GM21786 (cell line): ENCODE results near the gene TRPM6.
A peak's percentile ranks its signal among the peaks of the same experiment; 100 is the strongest.

ENCODE experiments used
- ATAC-seq: cut with Tn5 transposase; IDR thresholded peaks from one replicate; pipeline ENCODE4 v1.9.1; 2021; ENCODE audit not compliant: unreplicated experiment

The TRPM6 gene

DNA sequence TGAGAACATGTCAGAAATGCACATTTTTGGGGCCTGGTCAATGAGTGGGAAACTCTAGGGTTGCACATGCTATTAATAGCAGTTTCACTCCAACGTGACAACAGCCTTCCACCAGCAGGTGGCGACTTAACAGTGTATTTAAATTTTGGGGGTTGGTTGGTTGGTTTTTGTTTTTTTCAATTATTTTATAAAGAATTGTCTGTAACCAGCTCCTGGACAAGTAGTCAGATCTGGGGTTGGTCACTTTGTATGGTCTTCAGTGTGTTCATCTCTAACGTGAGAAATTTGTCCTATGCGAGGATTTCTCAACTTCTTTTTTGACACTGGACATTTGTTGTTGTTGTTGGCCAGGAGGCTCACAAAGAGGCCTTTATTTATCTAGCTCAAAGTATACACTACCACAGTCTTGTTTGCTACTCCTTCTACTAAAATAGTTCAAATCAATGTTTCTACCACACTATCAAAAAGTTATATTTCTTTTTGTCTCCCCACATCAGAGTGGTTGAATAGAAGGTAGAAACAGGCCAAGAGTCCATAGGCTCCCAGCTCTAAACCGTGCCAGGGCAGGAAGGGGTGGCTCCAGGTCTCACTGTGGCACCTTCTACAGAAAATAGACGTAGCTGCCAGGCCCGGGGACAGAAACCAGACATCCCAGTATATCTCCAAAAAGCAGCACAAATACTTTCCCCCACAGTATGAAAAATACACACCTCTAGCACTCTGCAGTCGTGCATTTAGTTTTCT, 110.4 kb downstream of the TRPM6 start:
- ATAC-seq, result peak; percentile 54

GRCh38 chr9:74775396-74775795, 112.3 kb downstream of the TRPM6 start:
- ATAC-seq, result no peak

- peak; percentile 43 for ATAC-seq
These were observed 113.7 kb downstream of the TRPM6 start for GRCh38 chr9:74773886-74774479.

- no peak for ATAC-seq
These were observed 115.6 kb downstream of the TRPM6 start for GRCh38 chr9:74772121-74772520.

DNA sequence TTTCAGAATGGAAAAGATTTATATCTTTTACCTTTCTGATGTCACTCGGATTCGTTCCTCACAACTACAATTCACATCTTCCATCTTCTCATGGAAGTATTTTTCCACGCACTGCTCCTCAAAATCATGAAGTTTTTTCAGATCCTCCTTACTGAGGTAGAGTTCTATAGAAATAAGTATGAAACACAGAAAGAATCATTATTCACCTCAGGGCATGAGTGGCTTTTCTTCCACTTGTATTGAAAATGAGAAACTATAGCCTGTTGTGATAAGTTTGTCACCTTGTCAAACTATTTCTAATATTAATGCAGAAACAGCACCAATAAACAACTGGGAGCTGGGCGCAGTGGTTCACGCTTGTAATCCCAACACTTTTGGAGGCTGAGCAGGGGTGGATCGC, 116.0 kb downstream of the TRPM6 start:
- ATAC-seq, result no peak

- ATAC-seq, result no peak
These were observed 116.5 kb downstream of the TRPM6 start for GRCh38 chr9:74771262-74771585.

- peak; percentile 59 for ATAC-seq
These were observed 117.0 kb downstream of the TRPM6 start for GRCh38 chr9:74770508-74771261.

GRCh38 chr9:74765481-74765971, 122.2 kb downstream of the TRPM6 start:
- no peak for ATAC-seq

DNA sequence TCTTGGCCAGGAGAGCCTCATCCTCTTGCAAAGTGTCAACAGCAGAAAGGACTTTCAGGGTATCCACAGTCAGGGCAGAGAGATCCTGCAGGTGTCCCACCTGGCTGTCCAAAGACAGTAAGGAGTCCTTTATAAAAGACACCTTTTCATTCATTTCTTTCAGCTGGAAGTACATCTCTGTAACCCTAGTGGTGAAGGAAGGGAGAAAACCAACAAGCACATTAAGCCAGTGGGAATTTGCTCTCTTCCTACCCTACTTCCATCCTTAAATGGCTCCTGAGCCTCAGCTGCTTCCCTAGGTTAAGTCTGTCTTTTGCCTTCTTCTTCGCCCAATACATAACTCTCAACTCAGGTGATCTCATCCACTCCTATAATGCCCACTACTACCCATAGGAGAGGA, 124.8 kb downstream of the TRPM6 start:
- no peak for ATAC-seq

- ATAC-seq, result no peak
These were observed 127.6 kb downstream of the TRPM6 start for GRCh38 chr9:74760031-74760700.

DNA sequence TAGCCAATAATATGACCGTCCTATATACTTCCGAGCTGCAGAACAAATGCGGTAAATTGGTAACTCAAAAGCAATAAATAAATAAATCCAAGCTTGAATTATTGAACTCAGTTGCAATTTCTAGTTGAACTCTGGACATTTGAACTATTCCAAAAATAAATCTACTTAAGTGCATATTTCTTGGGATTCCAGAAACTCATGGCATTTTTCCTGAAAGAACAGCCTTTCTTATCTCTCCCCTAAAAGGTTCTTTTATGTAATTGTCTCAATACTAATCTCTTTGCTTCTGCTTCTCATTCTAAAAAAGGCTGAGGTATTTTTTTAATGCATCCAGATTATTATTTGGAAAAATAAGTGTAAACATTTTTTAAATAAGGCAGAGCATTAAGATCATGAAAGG, 131.7 kb downstream of the TRPM6 start:
- ATAC-seq, result no peak

- ATAC-seq, result no peak
These were observed 132.4 kb downstream of the TRPM6 start for GRCh38 chr9:74755355-74755754.

DNA sequence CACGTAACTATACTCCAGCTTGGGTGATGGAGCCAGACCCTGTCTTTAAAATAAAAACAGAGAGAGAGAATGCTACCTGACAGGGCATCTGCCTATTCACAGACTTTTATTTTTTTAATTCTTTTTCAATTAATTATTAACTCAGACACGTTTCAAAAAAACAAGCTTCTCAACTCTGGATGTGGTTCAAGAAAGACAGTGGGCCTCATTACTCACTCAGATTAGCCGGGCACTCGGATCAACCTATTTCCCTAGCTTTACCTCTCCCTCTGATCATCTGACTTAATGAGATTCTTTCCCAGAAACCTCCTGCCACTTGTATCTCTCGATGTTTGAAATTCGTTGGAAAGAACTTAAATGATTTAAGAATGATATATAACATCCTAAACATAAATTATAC, 134.1 kb downstream of the TRPM6 start:
- no peak for ATAC-seq

- ATAC-seq, result no peak
These were observed 138.8 kb downstream of the TRPM6 start for GRCh38 chr9:74748966-74749365.

DNA sequence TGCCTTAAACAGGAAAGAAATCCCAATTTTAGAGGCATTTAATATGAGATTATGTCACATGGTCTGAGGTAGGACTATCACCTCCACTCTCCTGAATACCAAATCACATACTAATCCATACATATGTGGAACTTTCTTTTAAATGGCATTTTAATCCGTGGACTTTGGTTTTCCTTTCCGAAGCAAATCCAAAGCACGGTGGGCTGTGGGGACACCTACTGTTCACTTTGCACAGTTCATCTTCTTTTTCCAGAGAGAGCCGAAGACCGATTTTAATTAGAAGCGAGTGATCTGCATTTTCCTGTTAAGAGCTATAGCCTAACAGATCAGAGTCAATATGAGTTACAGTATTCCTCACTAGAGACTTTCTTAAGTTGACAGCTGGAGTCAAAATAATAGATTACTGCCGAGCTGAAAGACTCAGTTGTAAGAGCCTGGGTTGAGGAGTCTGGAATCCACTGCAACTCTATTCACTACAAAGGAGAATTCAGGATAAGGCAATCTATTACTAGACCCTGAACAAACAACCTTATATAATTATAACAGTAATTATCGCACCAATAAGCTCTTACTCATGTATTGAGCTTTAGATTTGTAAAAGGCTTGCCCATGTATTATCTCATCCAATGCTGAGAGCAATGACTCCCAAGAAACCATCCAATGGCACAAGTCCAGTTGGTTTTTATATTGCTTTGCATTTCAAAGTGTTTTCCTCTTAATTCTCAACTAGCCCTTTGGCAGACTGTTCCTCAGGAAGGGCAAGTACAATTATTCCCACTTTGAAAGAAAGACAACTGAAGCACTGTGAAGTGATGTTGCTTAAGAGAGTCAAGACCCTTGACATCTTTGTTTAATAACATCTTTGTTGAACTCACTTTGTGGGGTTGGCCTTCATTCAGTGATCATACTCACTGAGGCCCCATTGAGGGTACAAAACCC, 144.7 kb downstream of the TRPM6 start:
- ATAC-seq, result no peak

- no peak for ATAC-seq
These were observed 145.4 kb downstream of the TRPM6 start for GRCh38 chr9:74742191-74742790.

GRCh38 chr9:74736646-74737045, 151.1 kb downstream of the TRPM6 start:
- ATAC-seq, result no peak

- ATAC-seq, result no peak
These were observed 152.0 kb downstream of the TRPM6 start for GRCh38 chr9:74735761-74736160.

- no peak for ATAC-seq
These were observed 158.5 kb downstream of the TRPM6 start for GRCh38 chr9:74729136-74729695.

- ATAC-seq, result no peak
These were observed 159.5 kb downstream of the TRPM6 start for GRCh38 chr9:74728176-74728575.
